Skin of body (tissue), 3 donors: ENCODE measurements around the gene TLCD5. TPM values are rescaled to one million over a fixed set of nuclear protein-coding genes. Genes with fewer than 3 reads are reported as not detected.

Experiments used
- DNase-seq: peaks from one replicate; lab custom pipeline; 2025; lab: John Stamatoyannopoulos, UW
- small RNA-seq: library from RNA; depleted of rRNA; stranded (forward); fragments of <200 nt; gene quantifications from one replicate; pipeline ENCODE3, GENCODE V24; 2014; ENCODE audit warnings: low replicate concordance
- total RNA-seq: library from RNA; depleted of rRNA; stranded (reverse); fragments of >200 nt; gene quantifications from one replicate; pipeline ENCODE4 v1.2.3, GENCODE V29; 2014

TLCD5 gene
- total RNA-seq, 1 donor from 2014 or later, result 6.7 TPM

DNA sequence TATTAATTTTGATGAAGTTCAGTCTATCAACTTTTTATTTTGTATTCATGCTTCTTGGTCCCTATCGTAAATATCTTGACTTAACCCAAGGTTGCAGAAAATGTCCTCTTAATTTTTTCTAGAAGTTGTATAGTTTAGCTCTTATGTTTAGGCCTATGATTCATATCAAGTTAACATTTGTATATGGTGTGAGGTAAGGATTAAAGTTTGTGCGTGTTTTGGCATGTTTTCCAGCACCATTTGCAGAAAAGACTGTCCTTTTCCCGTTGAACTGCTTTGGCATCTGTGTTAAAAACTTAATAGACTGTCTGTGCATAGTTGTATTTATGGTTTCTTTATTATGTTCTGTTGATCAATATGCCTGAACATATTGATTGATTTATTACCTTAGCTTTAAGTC is 53.4 kb downstream of the TLCD5 start:
- no peak for DNase-seq

GRCh38 chr11:120381401-120381800 is 56.3 kb downstream of the TLCD5 start:
- DNase-seq, result no peak

Small RNA genes lying within 50 kb of the gene (small RNA-seq; reads per million reads assigned to genes)
- 583 reads per million, percentile 98 among the genes with 10 or more reads in this experiment for gene RF00100

Other genes with a start within 250 kb of the TLCD5 start
- 206 TPM for gene TRIM29, start 187.2 kb upstream of the TLCD5 start, total RNA-seq
- gene OAF, start 114.3 kb upstream of the TLCD5 start, total RNA-seq, result 19.0 TPM
- 18.7 TPM for gene POU2F3, start 85.2 kb upstream of the TLCD5 start, total RNA-seq
- gene ARHGEF12, start 11.1 kb downstream of the TLCD5 start, total RNA-seq, result 129 TPM
- gene GRIK4, start 186.4 kb downstream of the TLCD5 start, total RNA-seq, result 0.39 TPM